K562 (cell line): Measurements from ENCODE around the gene TMEM273. TPM values are rescaled to one million over a fixed set of nuclear protein-coding genes. Genes with fewer than 3 reads are reported as not detected.

ENCODE experiments used
- CCNT2 ChIP-seq: IDR thresholded peaks from 2 replicates; pipeline ENCODE4 v1.6.1; 2011; ENCODE audit warnings: borderline replicate concordance, low read depth, mild to moderate bottlenecking, moderate library complexity, mixed read lengths, low read length; ENCODE audit not compliant: insufficient read length; ENCODE audit errors: extremely low read depth
- CEBPG ChIP-seq, 3 experiments: fragments of 200-800 bp in 1 of 3; sonication (Bioruptor generic) in 1 of 3; sonication (generic) in 1 of 3; formaldehyde crosslinking in 1 of 3; IDR thresholded peaks in 2 of 3; conservative IDR thresholded peaks in 1 of 3; 2 replicates each; pipeline versions ENCODE4 v1.6.1 to v1.8.0; 2016 to 2022; ENCODE audit warnings: missing compliant biosample characterization in 2 of 3, missing genetic modification characterization in 2 of 3, mild to moderate bottlenecking in 1 of 3, missing genetic modification reagents in 1 of 3
- E2F1 ChIP-seq: sonication (generic); formaldehyde crosslinking; IDR thresholded peaks from 2 replicates; pipeline ENCODE4 v1.8.1; 2023; ENCODE audit warnings: mild to moderate bottlenecking, missing genetic modification reagents, moderate library complexity
- EP300 ChIP-seq: IDR thresholded peaks from 2 replicates; pipeline ENCODE4 v1.6.1; 2012; ENCODE audit warnings: low read length, improper control_type of control experiment
- ETV5 ChIP-seq: sonication (generic); formaldehyde crosslinking; IDR thresholded peaks from 2 replicates; pipeline ENCODE4 v1.4.0; 2020; ENCODE audit warnings: low read depth, mild to moderate bottlenecking, missing genetic modification reagents
- EWSR1 ChIP-seq: fragments of 450-650 bp; IDR thresholded peaks from 2 replicates; pipeline ENCODE4 v1.6.1; 2018; ENCODE audit warnings: borderline replicate concordance, mild to moderate bottlenecking, low read depth, moderate library complexity; ENCODE audit not compliant: partially characterized antibody
- GATA2 ChIP-seq: sonication (generic); formaldehyde crosslinking; IDR thresholded peaks from 2 replicates; pipeline ENCODE4 v1.4.0; 2020; ENCODE audit warnings: mild to moderate bottlenecking, missing genetic modification reagents
- HEY1 ChIP-seq: fragments of 250-450 bp; sonication (Bioruptor Pico); IDR thresholded peaks from 2 replicates; pipeline ENCODE4 v1.5.0; 2020; ENCODE audit warnings: mild to moderate bottlenecking, moderate library complexity, borderline replicate concordance
- LCOR ChIP-seq: sonication (generic); formaldehyde crosslinking; IDR thresholded peaks from 2 replicates; pipeline ENCODE4 v1.8.0; 2022; ENCODE audit warnings: mild to moderate bottlenecking, missing genetic modification reagents
- MXD1 ChIP-seq: fragments of 250-450 bp; sonication (Bioruptor Pico); IDR thresholded peaks from 2 replicates; pipeline ENCODE4 v1.8.0; 2021; ENCODE audit warnings: borderline replicate concordance, mild to moderate bottlenecking, moderate library complexity; ENCODE audit not compliant: poor library complexity, severe bottlenecking
- NFRKB ChIP-seq: fragments of 450-650 bp; IDR thresholded peaks from 2 replicates; pipeline ENCODE4 v1.6.1; 2016; ENCODE audit warnings: low read depth
- NFYB ChIP-seq: IDR thresholded peaks from 2 replicates; pipeline ENCODE4 v1.6.1; 2011; ENCODE audit warnings: mild to moderate bottlenecking, moderate library complexity; ENCODE audit not compliant: insufficient read length; ENCODE audit errors: extremely low read depth
- SMC3 ChIP-seq: conservative IDR thresholded peaks from 2 replicates; pipeline ENCODE4 v1.6.1; 2011; ENCODE audit warnings: low read depth, low read length, improper control_type of control experiment; ENCODE audit not compliant: insufficient read depth
- TOE1 ChIP-seq, 2 experiments: fragments of 450-650 bp in 1 of 2; sonication (generic) in 1 of 2; formaldehyde crosslinking in 1 of 2; IDR thresholded peaks; 2 replicates each; pipeline versions ENCODE4 v1.7.1 to v1.8.0; 2016 to 2022; ENCODE audit warnings: borderline replicate concordance in 2 of 2, mild to moderate bottlenecking in 2 of 2, antibody characterized with exemption in 1 of 2, inconsistent platforms in 1 of 2, low read depth in 1 of 2, missing genetic modification reagents in 1 of 2, moderate library complexity in 1 of 2
- U2AF1 ChIP-seq: fragments of 200-400 bp; formaldehyde crosslinking; optimal IDR thresholded peaks from 2 replicates; pipeline ENCODE3; 2017; ENCODE audit warnings: mild to moderate bottlenecking, low read depth, low read length, moderate library complexity
- ZBTB12 ChIP-seq: fragments of 250-450 bp; sonication (Bioruptor Pico); IDR thresholded peaks from 2 replicates; pipeline ENCODE4 v1.4.0; 2020
- ZBTB33 ChIP-seq: sonication (generic); formaldehyde crosslinking; IDR thresholded peaks from 2 replicates; pipeline ENCODE4 v1.8.1; 2023; ENCODE audit warnings: mild to moderate bottlenecking, missing genetic modification reagents
- ZFP30 ChIP-seq: fragments of 250-450 bp; sonication (Bioruptor Pico); IDR thresholded peaks from 2 replicates; pipeline ENCODE4 v1.8.0; 2022; ENCODE audit warnings: moderate library complexity, mild to moderate bottlenecking, inconsistent platforms, borderline replicate concordance
- ZNF449 ChIP-seq: fragments of 250-450 bp; sonication (Bioruptor Pico); IDR thresholded peaks from 2 replicates; pipeline ENCODE4 v1.8.0; 2022; ENCODE audit warnings: moderate library complexity, mild to moderate bottlenecking, inconsistent platforms
- polyA plus RNA-seq, 8 experiments: library from polyadenylated mRNA; depleted of rRNA in 4 of 8; stranded (reverse) in 5 of 8; unstranded in 3 of 8; fragments of >200 nt; fragmentation: Nextera tagmentation in 2 of 8; fragmentation: Illumina TruSeq in 1 of 8; extraction: Ambion mirVana in 2 of 8; extraction: Trizol in 1 of 8; gene quantifications; 2 replicates each; pipeline versions ENCODE4 v1.2.1 to v1.2.3, GENCODE V29; 2011 to 2014; ENCODE audit warnings: inconsistent platforms in 1 of 8, missing spikeins in 1 of 8
- total RNA-seq, 7 experiments: library from RNA; depleted of rRNA in 6 of 7; stranded (reverse); fragments of >200 nt in 6 of 7; fragmentation: Illumina TruSeq in 2 of 7; extraction: Trizol in 2 of 7; gene quantifications; 2 replicates each; pipeline versions ENCODE4 v1.2.1 to v1.2.3, GENCODE V29; 2011 to 2021; ENCODE audit warnings: low replicate concordance in 1 of 7

TMEM273 gene
- total and polyA plus RNA-seq, 9 of the 15 experiments (the other 6 are each of a cell fraction or from before 2014, with no cell fraction given) = 39.2 to 131 (median 95.6) TPM

GRCh38 chr10:49161411-49161997 is 26.7 kb downstream of the TMEM273 start (continued):
- TF ChIP-seq EP300 (peak; percentile 83), ZFP30 (no peak), LCOR (CRISPR knock-in tag) (peak; percentile 98), CCNT2 (peak; percentile 55), ETV5 (CRISPR knock-in tag) (no peak; the same call in 1 of the 2 replicates), MXD1 (no peak), ZBTB33 (no peak), ZNF449 (CRISPR knock-in tag) (no peak), E2F1 (CRISPR knock-in tag) (no peak), SMC3 (peak; percentile 66; the same call in 1 of the 2 replicates), NFRKB (no peak; the same call in 1 of the 2 replicates), GATA2 (CRISPR knock-in tag) (peak; percentile 89), TOE1 (IDR thresholded peaks at IDR 0.05; ENCODE audit: borderline replicate concordance) (no peak), TOE1 (CRISPR knock-in tag; IDR thresholded peaks at IDR 0.05; ENCODE audit: borderline replicate concordance, low read depth) (no peak), EWSR1 (no peak), HEY1 (no peak), CEBPG (CRISPR knock-in tag; IDR thresholded peaks at IDR 0.05) (peak; percentile 90), CEBPG (tag; conservative IDR thresholded peaks at IDR 0.05 in 1 of 2, IDR thresholded peaks at IDR 0.05 in 1 of 2) (peak; percentile 62 to 67; a peak in 3 of 4 replicates), U2AF1 (no peak), NFYB (no peak), ZBTB12 (CRISPR knock-in tag) (0 out of 2 replicates have a peak, but pooled peaks have one; percentile 39)
